NCI-H82 treated with DMSO at 0.1 percent for 48 hours (cell line): ENCODE results near the gene ITFG2.

Source experiments
- DNase-seq: peaks from one replicate; lab custom pipeline; 2025; ENCODE audit not compliant: unreplicated experiment; lab: John Stamatoyannopoulos, UW

ITFG2 gene

DNA sequence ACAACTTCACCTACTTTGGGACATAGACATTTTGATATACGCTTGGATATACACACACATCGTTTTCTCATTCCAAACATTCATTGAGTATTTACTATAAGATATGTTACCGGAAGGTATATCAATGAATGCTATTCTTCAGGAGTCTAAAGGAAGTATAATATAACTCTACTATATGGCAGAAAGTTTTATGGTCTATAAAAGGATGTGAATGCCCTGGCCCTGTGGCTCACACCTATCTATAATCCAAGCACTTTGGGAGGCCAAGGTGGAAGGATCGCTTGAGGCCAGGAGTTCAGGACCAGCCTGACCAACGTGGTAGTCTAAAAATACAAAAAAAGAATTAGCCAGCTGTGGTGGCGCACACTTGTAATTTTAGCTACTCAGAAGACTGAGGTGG is 16.8 kb downstream of the ITFG2 start:
- no peak for DNase-seq

DNA sequence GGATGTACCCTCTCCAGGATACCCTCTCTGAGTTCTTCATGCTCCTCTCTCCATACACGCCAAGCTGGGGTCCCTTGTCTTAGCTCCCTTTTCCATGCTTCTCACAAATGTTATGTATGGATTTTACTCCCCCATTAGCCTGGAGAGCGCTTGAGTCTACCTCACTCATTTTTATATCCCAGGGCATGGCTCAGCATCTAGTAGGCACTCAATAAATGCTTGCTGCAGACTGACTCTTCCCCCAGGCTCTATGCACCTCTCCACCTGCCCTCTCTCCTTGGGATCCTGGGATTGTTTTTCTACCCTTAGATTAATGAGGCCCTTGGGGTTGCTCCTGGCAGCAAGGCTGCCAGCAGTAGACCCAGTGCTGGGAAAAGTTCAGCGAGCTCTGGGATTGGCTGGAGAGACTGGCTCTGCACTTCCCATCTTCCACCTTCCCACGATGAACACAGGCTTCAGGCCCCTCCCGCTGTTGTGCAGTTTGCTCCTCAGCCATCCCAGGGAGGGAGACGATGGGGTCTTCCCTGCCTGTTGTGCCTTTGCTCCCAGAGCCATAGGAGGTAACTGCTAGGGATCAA is 20.2 kb downstream of the ITFG2 start:
- no peak for DNase-seq

DNA sequence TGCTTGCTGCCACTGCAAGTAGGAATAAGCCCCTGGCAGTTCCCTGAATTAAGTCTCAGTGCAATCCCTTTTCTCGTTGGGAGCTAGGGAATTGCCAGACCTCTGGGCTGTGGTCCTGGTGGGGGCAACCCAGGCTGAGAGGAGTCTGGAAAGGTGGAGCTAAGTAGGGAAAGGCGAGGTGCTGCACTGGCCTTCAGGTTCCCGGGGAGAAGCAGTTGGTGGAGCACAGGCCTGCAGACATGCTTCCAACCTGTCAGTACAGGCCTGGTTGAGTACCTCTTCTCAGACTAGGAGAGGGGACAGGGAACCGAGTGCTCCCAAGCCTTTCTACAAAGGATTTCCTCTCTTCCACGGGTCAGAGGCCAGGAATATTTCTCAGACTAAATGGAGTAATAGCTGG is 20.9 kb downstream of the ITFG2 start:
- no peak for DNase-seq

DNA sequence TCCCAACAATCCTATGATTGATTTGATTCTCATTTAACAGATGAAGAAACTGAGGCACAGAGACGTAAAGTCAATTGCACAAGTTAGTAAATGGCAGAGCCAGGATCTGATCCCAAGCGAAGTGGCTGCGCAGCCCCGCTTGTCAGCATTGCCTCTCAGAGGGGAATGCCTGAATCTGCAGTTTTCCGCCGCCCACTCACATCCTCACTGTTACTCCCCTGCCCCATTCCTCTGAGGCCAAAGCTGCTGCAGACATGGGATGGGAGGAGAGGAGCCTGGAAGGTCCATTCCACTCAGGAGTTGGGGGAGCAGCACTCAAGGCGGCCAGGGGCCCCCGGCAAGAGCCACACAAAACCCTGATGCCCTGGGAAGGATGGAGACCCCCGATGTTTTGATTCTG is 21.3 kb downstream of the ITFG2 start:
- no peak for DNase-seq

DNA sequence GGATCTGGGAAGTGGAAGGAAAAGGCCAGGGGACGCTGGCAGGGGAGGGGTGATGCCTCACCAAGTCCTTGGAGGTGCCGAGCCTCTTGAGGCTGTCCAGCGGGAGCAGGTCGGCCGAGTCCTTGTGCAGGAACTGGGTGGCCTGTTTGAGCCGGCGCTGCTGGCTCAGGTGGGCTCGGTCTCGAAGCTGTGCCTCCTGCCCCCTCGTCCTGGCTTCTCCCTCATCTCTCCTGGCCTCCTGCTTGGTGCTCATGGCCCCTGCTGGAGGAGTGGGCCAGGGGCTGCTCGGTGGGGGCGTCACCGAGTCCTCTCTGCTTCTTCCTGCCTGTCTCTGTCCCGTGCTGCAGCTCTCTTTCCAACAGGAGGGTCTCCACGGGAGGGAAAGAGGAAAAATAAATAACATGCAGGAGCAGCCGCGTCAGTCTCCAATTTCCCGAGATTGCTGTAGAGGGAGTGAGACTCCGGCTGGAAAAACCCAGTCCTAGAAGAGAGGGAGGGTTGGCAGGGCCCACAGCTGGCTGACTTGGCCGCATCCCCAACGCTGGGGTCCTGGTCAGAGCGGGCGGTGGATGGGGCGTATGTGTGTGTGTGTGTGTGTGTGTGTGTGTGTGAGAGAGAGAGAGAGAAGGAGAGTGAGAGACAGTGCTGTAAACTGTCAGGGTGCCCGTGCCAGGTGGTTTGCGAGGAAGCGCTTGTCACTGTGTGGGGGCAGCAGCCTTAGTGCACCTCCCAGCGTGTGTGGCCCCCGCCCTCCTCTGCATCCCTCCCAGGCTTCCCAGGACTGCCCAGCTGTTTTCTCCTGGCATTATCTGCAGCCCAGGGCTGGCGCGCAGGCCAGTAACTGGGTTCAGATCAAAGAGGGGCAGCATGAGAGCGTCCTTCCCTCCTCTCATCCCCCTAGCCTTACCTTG is 22.4 kb downstream of the ITFG2 start, which contains the start of gene NRIP2:
TSS of gene NRIP2 (minus strand) at position 455 of the 911 bp plus-strand sequence. CDS start at position 403, 52 bp downstream.
- no peak for DNase-seq

DNA sequence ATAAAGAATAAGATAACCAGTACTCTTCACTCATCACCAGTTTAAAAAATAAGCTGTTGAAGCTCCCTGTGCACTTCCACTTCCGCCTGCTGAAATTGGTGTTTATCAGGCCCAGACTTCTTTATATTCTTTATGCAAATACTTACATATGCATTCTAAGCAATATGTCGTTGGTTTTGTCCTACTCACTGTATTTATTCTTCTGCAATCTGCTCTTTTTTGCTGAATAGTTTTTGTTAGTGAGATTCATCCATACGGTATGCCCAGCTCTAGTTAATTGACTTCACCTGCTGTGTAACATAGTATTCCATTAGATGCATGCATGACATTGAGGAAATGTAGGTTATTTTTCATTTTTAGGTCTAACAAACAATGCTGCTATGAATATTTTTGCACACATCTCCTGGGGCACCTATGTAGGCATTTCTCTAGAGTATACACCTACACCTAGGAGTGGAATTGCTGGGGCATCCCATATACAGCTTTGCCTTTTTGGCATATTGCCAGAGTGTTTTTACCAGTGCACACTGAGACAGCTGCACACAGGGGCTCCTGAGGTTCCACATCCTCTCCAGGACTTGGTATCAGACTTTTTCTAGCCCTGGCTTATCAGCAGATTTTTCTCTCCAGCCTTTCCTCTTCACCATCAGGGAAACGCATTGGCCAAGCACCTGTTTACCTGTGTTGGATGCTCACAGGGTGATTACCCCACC is 23.4 kb downstream of the ITFG2 start:
- no peak for DNase-seq

DNA sequence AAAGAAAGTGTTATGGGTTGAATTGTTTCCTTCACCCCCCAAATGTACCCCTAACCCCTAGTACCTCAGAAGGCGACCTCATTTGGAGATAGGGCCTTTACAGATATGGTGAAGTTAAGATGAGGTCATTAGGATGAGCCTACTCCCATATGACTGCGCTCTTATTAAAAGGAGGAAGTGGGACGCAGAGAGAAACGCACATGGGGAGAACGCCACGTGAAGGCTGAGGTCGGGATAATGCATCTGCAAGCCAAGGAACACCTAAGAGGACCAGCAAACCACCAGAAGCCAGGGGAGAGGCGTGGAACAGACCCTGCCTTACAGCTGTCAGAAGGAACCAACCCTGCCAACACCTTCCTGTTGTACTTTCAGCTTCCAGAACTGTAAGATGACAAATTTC is 24.1 kb downstream of the ITFG2 start:
- no peak for DNase-seq

DNA sequence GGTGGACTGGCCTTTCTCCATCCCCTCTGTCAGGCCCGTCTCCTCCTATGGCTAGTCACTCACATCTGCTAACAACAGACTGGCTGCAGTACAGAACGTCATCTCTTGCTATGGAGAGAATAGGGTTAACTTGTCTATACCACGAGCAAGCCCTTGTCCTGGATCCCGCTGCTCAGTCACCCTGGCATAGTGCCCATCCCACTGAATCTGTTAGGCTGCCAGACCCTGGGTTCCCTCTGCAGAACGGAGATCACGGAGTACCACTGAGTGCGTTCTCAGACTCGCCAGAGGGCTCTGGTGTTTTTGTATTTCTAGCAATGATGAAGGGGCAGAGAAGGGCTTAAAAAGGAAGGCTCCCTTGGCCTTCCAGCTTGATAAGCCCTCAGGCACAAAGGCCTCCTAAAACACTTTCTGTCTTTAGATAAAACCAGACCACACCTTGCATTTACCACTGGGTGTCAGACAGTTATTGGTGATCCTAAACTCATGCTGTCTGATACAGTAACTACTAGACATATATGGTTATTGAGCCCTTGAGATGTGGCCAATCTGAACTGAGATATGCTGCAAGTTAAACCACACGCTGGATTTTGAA is 28.7 kb downstream of the ITFG2 start:
- no peak for DNase-seq

DNA sequence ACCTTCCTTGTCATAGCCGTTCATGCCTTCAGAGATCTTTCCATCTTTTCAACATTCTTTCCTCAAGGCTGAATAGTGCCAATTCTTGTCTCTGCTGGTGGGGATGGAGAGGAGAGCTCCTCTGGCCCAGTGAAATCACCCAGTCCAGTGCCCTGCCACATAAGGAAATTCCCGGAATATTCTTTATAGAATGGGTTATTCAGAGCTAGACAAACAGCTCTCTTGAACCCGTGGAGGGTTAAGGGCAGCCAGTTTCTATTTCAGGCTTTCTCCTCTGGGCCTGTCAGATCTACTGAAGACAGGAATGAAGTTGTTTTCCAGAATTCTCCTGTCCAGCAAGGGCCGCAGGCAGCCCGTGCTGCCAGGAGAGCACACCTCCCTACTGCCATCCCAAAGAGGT is 30.5 kb downstream of the ITFG2 start:
- DNase-seq: no peak

DNA sequence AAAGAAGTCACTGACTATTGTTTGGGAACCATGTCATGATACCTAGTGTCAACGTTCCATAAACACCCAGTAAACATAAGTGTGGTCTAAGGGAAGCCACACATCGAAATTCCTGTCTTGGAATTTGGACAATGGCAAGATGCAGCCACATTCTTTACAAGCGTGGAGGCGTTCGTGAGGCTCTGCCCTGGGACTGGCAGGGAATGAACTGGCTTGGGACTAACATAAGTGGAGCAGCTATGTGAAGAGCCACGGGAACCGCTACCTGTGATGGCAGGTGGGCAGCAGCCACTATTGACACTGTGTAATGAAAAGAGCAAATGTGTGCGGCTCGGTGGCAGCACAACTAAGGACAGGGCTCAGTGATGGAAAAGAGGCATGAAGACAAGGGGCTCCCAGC is 32.3 kb downstream of the ITFG2 start:
- no peak for DNase-seq

DNA sequence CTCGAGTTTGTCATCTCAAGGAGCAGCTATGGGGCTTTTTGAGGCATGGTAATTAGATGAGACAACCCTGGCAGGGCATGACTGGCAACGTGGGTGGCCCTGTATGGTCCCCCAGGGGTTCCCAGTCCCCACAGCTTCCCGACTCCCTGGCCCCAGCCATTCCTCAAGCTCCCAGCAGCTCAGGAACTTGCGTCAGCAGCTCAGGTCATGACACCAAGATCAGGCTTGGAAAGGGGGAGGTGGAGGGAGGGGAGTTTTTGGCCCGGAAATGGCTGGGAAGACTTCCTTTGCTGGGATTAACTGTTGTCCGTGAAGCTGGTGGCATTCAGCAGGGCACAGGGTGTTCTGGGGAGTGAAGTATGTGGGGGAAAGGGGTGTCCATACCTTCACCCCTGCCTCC is 32.8 kb downstream of the ITFG2 start:
- no peak for DNase-seq

DNA sequence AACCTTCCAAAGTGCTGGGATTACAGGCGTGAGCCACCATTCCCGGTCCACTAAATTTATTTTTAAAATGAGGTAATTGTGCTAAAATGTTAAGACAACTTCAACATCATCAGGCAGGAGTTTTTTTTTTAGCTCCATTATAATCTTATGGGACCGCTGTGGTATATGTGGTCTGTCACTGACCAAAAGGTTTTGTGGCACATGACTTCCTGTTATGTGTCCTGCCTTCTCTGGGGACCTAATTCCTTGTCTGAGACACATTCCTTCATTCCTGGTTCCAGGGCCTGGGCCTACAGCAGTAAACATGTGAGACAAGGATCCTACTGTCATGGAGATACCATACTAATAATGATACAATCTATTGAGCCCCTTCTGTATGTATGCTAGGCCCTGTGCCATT is 39.5 kb downstream of the ITFG2 start:
- DNase-seq: no peak

DNA sequence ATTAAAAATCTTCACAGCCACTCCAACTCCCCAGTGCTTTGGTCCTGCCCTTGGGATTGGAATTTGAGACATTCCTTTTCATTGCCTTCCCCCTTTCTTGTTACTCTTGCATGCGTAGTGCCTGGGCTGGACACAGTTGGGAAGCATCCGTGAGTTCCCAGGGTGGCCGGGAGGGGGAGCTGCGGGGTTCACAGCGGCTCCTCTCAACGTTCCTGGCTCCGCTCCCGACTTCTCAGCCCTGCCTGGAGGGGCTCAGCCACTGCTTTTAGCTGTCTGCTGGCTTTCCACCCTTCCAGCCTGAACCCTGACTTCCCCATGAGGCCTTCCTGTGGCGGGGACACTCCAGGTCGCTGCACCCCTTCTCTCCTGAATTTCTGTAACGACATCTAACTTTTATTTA is 41.2 kb downstream of the ITFG2 start:
- DNase-seq: peak; percentile 53

DNA sequence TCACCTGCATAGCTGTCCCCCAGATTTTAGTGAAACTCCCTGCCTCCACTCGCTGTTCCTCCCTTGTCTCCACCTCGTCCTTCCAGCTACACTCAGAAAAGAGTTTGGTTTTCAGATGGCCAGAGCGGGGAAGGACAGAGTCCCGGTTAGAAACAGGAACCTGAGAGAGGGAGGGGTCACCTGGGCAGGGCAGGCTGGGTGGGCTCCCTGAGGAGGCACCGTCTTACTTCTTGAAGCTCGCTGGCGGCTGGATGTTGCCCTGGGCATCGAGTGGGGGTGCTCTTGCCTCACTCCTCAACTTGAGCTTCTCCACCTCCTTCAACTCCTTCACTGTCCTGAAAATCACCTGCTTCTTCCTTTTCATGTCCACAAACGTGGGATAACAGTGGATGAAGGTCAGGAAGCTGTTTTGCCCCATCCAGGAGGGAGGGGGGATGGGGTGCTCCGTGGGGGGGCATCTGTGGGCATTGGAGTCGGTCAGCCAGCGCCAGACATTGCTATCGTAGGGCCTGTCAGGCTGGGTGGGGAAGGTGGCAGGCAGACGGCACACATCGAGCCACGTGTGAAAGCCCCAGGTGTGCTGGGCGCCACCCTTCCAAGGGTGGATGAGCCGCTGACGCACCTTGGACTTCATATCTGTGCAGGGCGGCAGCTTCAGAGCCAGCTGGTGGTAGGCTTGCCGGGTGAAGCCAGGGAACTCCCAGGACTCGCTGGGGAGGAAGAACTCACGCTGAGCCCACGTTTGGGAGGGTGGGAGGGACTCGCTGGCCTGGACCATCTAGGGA is 42.4 kb downstream of the ITFG2 start:
- DNase-seq: no peak

DNA sequence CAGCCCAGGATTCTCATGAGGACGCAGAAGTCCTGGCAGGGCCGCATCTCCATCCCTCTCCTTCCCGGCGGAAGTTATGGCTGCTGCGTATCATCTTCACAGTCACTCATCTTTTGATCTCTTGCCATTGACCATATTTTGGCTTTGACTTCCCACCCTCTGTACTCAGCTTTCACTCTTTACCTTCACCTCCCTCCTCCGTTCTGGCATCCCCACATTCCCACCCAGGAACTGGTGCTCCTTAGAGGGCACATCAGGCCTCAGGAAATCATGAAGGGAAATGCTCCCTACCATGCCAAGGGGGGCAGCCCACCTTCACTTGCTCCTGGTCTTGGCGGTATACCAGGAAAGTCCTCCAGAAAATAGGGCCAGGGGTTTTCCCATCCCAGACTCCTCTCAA is 43.1 kb downstream of the ITFG2 start:
- DNase-seq: no peak

DNA sequence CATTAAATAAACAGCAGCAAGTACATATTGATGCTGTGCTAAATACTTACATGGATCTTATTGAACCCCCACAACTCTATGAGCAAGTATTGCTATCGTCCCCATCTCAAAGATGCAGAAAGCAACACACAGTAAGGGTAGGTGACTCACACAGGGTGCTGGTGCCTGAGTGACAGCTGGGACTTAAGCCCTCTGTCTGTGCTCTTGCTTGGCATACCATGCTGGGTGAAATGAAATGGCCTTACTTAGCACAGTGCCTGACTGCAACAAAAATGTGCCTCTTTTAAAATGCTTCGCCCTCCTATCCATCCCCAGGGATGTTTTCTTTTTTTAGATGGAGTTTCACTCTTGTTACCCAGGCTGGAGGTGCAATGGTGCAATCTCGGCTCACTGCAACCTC is 43.6 kb downstream of the ITFG2 start:
- no peak for DNase-seq

DNA sequence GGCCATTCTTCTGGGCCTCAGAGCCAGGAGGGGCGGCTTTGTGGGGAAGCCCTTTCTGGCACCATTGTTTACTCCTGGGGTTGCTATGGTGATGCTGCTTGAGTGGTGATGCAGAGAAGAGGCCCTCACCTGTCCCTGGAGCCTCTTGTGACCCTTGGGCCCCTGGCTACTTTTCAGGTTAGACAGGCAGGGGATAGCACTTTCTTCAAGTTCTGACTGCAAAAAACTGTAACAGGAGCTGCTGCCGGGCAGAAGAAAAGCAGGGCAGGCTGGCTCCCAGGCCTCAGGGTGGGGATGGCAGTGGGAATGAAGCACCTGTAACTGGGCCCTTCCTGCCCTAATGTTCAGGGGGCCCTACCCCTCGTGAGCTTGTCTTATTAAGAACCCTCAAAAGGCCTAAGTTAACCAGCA is 44.6 kb downstream of the ITFG2 start, which contains the start of gene TEX52:
TSS of gene TEX52 (minus strand) at position 19 of the 411 bp plus-strand sequence. CDS start at position 6, 13 bp downstream.
- no peak for DNase-seq

DNA sequence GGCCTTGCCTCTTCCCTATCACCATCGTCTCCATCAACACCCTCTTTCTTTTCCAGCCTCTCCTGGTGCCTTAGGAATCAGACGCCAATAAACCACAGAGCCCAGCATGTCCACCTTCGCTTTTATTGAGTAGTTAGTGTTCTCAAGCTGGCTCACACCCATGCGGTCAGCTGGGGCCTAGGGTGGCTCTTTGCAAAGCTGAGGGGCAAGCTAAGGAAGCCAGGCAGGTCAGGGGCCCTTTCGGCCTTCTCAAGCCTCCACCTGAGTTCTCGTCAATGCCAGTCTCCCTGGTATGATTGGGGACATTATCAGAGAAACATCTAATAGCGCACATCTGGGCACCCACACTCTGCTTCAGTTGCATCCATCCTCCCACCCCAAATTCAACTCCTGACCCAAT is 45.1 kb downstream of the ITFG2 start:
- DNase-seq: no peak

DNA sequence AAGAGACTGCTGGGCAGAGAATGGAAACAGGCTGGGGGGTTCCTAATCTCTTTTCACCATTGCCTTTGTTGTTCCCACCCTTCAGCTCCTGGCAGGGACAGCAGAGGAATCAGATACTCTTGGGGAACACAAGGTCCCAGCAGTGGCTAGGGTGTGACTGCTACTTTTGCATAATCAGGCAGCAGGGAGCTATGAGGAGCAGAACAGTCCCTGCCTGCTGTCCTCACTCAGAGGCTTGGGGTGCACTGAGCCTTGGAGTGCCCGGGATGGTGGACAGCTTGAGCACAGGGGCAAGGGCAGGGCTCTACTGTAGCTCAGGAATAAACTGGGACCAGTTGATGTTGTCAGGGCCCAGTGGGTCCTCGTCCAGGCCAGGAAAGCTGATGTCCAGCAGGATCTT is 45.9 kb downstream of the ITFG2 start:
- DNase-seq: no peak

DNA sequence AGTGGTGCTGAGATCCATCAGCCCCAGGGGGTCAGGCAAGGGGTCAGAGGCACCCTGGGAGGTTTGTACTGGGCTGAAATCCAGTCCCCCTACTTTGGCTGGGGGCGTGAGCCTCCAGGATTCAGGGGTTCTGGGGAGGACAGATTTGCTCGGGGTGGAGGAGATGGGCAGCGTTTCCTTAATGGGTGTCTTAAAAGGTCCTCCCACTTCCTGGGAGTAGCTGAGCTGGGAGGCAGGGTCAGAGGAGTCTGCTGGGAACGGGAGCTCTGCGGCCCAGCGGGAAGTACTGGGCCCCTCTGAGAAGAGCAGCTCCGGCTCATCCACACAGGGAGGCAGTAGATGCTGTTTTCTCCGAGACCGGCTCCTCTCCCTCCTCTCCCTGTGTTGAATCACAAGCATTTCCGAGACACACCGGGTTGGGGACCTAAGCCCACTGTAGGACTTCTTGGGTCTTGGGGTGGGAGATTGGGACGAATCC is 46.5 kb downstream of the ITFG2 start:
- no peak for DNase-seq

DNA sequence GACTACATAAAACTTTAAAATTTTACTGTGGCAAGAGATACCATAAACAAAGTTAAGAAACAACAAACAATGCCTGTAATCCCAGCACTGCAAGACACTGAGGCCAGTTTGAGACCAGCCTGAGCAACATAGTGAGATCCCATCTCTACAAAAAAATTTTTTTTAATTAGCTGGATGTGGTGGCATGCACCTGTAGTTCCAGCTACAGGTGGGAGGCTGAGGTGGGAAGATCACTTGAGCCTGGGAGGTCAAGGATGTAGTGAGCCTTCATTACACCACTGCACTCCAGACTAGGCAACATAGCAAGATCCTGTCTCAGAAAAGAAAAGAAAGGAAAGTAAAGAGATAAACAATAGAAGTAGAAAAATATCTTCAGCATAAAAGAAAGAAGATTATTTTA is 47.7 kb downstream of the ITFG2 start:
- no peak for DNase-seq
